Activated naive CD4-positive, alpha-beta T cell treated with anti-CD3 and anti-CD28 coated beads, Interleukin-2, amount 50 U/mL, for 24 hours (primary cell): ENCODE data around the gene KRTAP5-9.

ENCODE experiments used
- H3K27ac Mint-ChIP-seq: one replicate; pipeline ENCODE4 v1.8.0; 2021; ENCODE audit warnings: mild to moderate bottlenecking, mixed read lengths
- H3K27me3 Mint-ChIP-seq: one replicate; pipeline ENCODE4 v1.8.0; 2021; ENCODE audit warnings: mixed read lengths
- H3K36me3 Mint-ChIP-seq: one replicate; pipeline ENCODE4 v1.8.0; 2021; ENCODE audit warnings: mixed read lengths
- H3K4me1 Mint-ChIP-seq: one replicate; pipeline ENCODE4 v1.8.0; 2021; ENCODE audit warnings: mixed read lengths
- H3K4me3 Mint-ChIP-seq: one replicate; pipeline ENCODE4 v1.8.0; 2021; ENCODE audit warnings: mild to moderate bottlenecking, mixed read lengths
- H3K9me3 Mint-ChIP-seq: one replicate; pipeline ENCODE4 v1.8.0; 2021; ENCODE audit warnings: mixed read lengths

Gene KRTAP5-9

DNA sequence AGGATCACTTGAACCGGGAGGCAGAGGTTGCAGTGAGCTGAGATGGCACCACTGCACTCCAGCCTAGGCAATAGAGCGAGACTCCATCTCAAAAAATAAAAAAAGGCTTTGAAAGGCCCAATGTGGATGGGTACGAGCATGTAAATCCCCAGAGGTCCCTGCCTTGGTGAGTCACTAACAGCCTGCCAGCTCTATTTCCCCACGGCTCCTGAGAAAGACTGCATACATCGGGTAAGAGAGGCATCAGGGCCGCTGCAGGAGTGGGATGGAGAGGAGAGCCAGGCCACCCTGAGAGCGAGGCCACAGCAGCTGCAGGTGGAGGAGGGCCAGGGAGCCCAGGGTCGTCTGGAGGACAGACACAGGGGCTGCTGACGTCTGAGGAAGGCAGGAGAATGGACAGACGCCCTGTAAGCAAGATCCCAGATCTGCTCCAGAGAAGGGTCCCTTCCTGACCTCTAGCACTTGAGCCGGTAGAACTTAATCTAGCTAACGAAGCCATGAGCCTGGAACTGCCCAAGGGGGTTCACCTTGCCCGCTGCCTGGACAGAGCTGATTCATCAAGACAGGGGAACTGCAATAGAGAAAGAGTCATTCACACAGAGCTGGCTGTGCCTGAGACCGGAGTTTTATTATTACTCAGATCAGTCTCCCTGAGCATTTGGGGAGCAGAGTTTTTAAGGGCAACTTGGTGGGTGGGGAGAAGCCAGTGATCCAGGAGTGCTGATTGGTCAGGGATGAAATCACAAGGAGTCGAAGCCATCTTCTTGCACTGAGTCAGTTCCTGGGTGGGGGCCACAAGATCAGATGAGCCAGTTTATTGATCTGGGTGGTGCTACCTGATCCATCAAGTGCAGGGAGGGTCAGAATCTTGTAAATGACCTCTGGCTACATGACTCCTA lies 5.1 kb upstream of the KRTAP5-9 start:
- Mint-ChIP-seq H3K9me3 (peaks cover 5% of the 10 kb centered on the region), H3K4me3 (no peak overlapping the region), H3K36me3 (no peaks in the 10 kb centered on the region), H3K4me1 (no peaks in the 10 kb centered on the region), H3K27me3 (peaks cover 14% of the 10 kb centered on the region), H3K27ac (no peak overlapping the region)

DNA sequence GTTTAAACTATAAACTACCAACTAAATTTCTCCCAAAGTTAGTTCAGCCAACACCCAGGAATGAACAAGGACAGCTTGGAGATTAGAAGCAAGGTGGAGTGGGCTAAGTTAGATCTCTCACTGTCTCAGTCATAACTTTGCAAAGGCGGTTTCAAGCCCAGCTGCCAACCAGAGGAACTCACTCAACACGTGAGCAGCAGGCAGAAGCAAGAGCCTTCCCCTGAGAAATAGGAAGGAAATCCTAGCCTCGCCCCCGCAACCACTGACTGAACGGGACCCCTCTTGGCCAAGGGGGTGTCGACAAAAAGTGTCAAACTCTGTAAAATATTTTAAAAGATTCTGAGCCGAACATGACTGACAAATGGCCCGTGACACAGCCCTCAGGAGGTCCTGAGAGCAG lies 4.4 kb upstream of the KRTAP5-9 start:
- Mint-ChIP-seq H3K27me3 (peaks cover 13% of the 10 kb centered on the region), H3K36me3 (no peaks in the 10 kb centered on the region), H3K4me1 (no peaks in the 10 kb centered on the region), H3K4me3 (no peak overlapping the region), H3K27ac (no peak overlapping the region), H3K9me3 (peaks cover 5% of the 10 kb centered on the region)

- Mint-ChIP-seq H3K4me3 (no peak overlapping the region), H3K9me3 (peaks cover under 1% of the 10 kb centered on the region), H3K27me3 (peaks cover 16% of the 10 kb centered on the region), H3K4me1 (no peaks in the 10 kb centered on the region), H3K36me3 (no peaks in the 10 kb centered on the region), H3K27ac (no peak overlapping the region)
Measured at GRCh38 chr11:71544525-71545214, 3.5 kb upstream of the KRTAP5-9 start.

DNA sequence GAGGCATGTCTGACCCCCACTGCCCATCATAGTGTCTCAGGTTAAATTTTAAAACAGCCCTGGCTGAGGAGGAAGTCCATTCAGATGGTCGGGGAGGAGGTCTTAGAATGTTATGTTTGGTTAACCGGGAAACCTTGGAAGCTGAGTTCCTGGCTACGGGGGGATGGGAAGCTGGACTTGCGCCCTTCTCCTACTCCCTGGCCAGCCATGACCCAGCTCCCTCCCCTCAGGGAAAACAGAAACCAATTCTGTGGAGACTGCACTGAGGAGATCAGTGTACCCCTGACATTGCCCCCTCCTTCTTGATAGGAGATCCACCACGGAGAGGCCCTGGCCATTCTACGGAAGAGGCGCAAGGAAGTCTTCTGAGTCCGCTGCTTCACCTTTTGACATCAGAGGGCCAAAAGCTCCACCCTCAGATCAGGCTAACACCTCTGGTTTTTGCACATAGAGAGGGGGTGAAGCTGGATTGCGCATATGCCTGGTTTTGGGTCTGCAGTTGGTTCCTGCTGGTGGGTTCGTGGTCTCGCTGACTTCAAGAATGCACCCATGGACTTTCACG lies 2.7 kb upstream of the KRTAP5-9 start:
- no peak overlapping the region for H3K27ac Mint-ChIP-seq
- peaks cover 17% of the 10 kb centered on the region for H3K27me3 Mint-ChIP-seq
- no peaks in the 10 kb centered on the region for H3K9me3 Mint-ChIP-seq
- H3K4me3 Mint-ChIP-seq = no peak overlapping the region
- H3K4me1 Mint-ChIP-seq = no peaks in the 10 kb centered on the region
- no peaks in the 10 kb centered on the region for H3K36me3 Mint-ChIP-seq

DNA sequence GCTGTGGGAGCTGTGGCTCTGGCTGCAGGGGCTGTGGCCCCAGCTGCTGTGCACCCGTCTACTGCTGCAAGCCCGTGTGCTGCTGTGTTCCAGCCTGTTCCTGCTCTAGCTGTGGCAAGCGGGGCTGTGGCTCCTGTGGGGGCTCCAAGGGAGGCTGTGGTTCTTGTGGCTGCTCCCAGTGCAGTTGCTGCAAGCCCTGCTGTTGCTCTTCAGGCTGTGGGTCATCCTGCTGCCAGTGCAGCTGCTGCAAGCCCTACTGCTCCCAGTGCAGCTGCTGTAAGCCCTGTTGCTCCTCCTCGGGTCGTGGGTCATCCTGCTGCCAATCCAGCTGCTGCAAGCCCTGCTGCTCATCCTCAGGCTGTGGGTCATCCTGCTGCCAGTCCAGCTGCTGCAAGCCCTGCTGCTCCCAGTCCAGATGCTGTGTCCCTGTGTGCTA lies 514 bp downstream of the KRTAP5-9 start:
- H3K27me3 Mint-ChIP-seq = peaks cover 13% of the 10 kb centered on the region
- no peak overlapping the region for H3K27ac Mint-ChIP-seq
- H3K9me3 Mint-ChIP-seq = no peaks in the 10 kb centered on the region
- H3K4me1 Mint-ChIP-seq = no peaks in the 10 kb centered on the region
- no peaks in the 10 kb centered on the region for H3K36me3 Mint-ChIP-seq
- H3K4me3 Mint-ChIP-seq = no peak overlapping the region

- Mint-ChIP-seq H3K4me3 (no peak overlapping the region), H3K4me1 (no peaks in the 10 kb centered on the region), H3K27me3 (peaks cover 10% of the 10 kb centered on the region), H3K9me3 (no peaks in the 10 kb centered on the region), H3K36me3 (no peaks in the 10 kb centered on the region), H3K27ac (no peak overlapping the region)
Measured at GRCh38 chr11:71551711-71552110, 3.5 kb downstream of the KRTAP5-9 start.

DNA sequence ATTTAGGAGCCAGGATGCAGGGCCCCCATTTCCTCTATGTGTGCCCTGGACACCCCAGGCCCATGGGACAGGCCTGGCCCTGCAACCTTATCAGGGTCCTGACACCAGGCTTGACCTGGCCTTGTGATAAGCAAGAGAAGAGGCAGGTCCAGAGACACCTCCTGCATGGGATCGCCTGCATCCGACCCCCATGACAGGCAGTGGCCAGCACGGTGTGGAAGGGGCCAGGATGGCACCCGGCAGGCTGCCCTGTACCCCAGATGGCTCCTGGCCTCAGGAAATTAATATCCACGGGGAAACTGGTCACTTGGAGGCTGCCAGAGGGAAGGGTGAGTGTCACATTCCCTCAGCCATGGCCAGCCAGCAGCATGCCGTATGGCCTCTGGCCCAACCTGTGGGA lies 6.8 kb downstream of the KRTAP5-9 start:
- Mint-ChIP-seq H3K36me3 (no peaks in the 10 kb centered on the region), H3K4me1 (no peaks in the 10 kb centered on the region), H3K27me3 (peaks cover 5% of the 10 kb centered on the region), H3K27ac (no peak overlapping the region), H3K9me3 (no peaks in the 10 kb centered on the region), H3K4me3 (no peak overlapping the region)

- H3K4me1 Mint-ChIP-seq = no peaks in the 10 kb centered on the region
Measured at GRCh38 chr11:71555508-71555907, 7.3 kb downstream of the KRTAP5-9 start.

DNA sequence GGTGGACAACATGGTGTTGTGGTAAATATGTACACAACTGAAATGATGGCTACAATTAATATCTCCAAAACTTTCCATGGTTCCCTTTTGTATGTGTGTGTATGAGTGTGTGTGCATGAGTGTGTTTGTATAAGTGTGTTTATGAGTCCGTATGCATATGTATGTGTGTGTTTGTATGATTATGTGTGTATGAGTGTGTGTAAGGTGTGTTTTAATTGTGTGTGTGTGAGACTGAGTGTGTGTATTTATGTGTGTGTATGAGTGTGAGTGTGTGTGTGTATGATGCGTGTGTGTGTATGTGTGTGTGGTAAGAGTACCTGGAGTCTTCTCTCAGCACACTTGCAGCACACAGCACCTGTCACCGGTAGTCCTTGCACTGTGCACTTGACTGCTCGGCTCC lies 7.8 kb downstream of the KRTAP5-9 start:
- Mint-ChIP-seq H3K9me3 (no peaks in the 10 kb centered on the region), H3K36me3 (no peaks in the 10 kb centered on the region), H3K4me3 (no peak overlapping the region), H3K27me3 (peaks cover 8% of the 10 kb centered on the region), H3K27ac (no peak overlapping the region), H3K4me1 (no peaks in the 10 kb centered on the region)

More at GRCh38 chr11:71555508-71555907, 7.3 kb downstream of the KRTAP5-9 start:
- H3K36me3 Mint-ChIP-seq = no peaks in the 10 kb centered on the region
- H3K27me3 Mint-ChIP-seq = peaks cover 6% of the 10 kb centered on the region
- H3K27ac Mint-ChIP-seq = no peak overlapping the region
- H3K9me3 Mint-ChIP-seq = no peaks in the 10 kb centered on the region
- H3K4me3 Mint-ChIP-seq = no peak overlapping the region

- no peaks in the 10 kb centered on the region for H3K4me1 Mint-ChIP-seq
- H3K4me3 Mint-ChIP-seq = no peak overlapping the region
- peaks cover 16% of the 10 kb centered on the region for H3K27me3 Mint-ChIP-seq
- H3K9me3 Mint-ChIP-seq = no peaks in the 10 kb centered on the region
- H3K36me3 Mint-ChIP-seq = no peaks in the 10 kb centered on the region
- H3K27ac Mint-ChIP-seq = no peak overlapping the region
Measured at GRCh38 chr11:71557257-71557656, 9.0 kb downstream of the KRTAP5-9 start.

DNA sequence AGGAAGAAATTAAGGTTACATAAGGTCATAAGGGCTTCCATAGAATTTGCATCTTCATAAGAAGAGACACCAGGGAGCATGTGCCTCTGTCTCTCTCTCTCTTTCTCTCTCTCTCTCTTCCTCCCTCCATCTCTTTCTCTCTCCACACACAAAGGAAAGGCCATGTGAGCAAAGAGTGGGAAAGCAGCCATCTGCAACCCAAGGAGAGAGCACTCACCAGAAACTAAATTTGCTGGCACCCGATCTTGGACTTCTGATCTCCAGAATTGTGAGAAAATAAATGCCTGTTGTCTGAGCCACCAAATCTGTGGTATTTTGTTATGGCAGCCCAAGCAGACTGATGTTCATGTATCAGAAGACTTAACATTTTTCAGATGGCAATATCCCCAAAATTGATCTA lies 10.8 kb downstream of the KRTAP5-9 start:
- H3K9me3 Mint-ChIP-seq = no peaks in the 10 kb centered on the region
- no peaks in the 10 kb centered on the region for H3K4me1 Mint-ChIP-seq
- peaks cover 24% of the 10 kb centered on the region for H3K27me3 Mint-ChIP-seq
- no peak overlapping the region for H3K27ac Mint-ChIP-seq
- H3K4me3 Mint-ChIP-seq = no peak overlapping the region
- no peaks in the 10 kb centered on the region for H3K36me3 Mint-ChIP-seq

GRCh38 chr11:71562120-71562519 lies 13.9 kb downstream of the KRTAP5-9 start:
- Mint-ChIP-seq H3K4me3 (no peak overlapping the region), H3K4me1 (no peaks in the 10 kb centered on the region), H3K9me3 (no peaks in the 10 kb centered on the region), H3K27ac (no peak overlapping the region), H3K36me3 (no peaks in the 10 kb centered on the region), H3K27me3 (peaks cover 36% of the 10 kb centered on the region)

- Mint-ChIP-seq H3K4me1 (no peaks in the 10 kb centered on the region), H3K27ac (no peak overlapping the region), H3K4me3 (no peak overlapping the region), H3K9me3 (no peaks in the 10 kb centered on the region), H3K27me3 (peaks cover 35% of the 10 kb centered on the region), H3K36me3 (no peaks in the 10 kb centered on the region)
Measured at GRCh38 chr11:71563406-71563805, 15.2 kb downstream of the KRTAP5-9 start.

GRCh38 chr11:71564430-71564829 lies 16.2 kb downstream of the KRTAP5-9 start:
- H3K27me3 Mint-ChIP-seq = peaks cover 35% of the 10 kb centered on the region
- no peak overlapping the region for H3K4me3 Mint-ChIP-seq
- no peaks in the 10 kb centered on the region for H3K4me1 Mint-ChIP-seq
- H3K27ac Mint-ChIP-seq = peak overlapping the region; percentile 2
- H3K9me3 Mint-ChIP-seq = no peaks in the 10 kb centered on the region
- H3K36me3 Mint-ChIP-seq = no peaks in the 10 kb centered on the region

DNA sequence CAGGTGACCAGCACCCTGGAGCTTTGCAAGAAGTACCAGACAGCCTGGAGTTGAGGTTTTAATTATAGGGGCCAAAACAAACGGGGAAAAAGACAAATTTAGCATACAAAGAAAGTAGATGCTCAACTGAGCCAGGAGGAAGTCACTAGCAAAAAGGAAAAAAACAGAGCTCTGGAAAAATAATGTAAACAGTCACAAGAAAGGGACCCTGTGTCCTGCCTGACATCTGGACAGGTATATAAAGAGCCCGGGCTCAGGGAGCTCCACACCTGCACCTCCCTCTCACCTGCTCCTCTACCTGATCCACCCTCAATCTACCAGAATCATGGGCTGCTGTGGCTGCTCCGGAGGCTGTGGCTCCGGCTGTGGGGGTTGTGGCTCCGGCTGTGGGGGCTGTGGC lies 17.0 kb downstream of the KRTAP5-9 start, which contains the start of gene KRTAP5-10:
TSS of gene KRTAP5-10 (plus strand) at position 301 of the 400 bp plus-strand sequence. CDS start at position 326, 25 bp downstream.
- H3K36me3 Mint-ChIP-seq = no peaks in the 10 kb centered on the region
- H3K27me3 Mint-ChIP-seq = peaks cover 33% of the 10 kb centered on the region
- no peak within 1 kb of the TSS for H3K4me3 Mint-ChIP-seq
- peak within 1 kb of the TSS; percentile 2 for H3K27ac Mint-ChIP-seq
- H3K9me3 Mint-ChIP-seq = no peaks in the 10 kb centered on the region
- no peaks in the 10 kb centered on the region for H3K4me1 Mint-ChIP-seq
